Fibroblast of skin of abdomen (primary cell): ENCODE data around the gene UBR4.
"Not testable (repeated sequence)": the region's sequence is repeated elsewhere in the genome, so short reads cannot be mapped to it uniquely, and the experiment has no call there.

Source experiments
- DNase-seq: peaks from one replicate; pipeline ENCODE4 v3.0.0-alpha.2; 2013

Gene UBR4

DNA sequence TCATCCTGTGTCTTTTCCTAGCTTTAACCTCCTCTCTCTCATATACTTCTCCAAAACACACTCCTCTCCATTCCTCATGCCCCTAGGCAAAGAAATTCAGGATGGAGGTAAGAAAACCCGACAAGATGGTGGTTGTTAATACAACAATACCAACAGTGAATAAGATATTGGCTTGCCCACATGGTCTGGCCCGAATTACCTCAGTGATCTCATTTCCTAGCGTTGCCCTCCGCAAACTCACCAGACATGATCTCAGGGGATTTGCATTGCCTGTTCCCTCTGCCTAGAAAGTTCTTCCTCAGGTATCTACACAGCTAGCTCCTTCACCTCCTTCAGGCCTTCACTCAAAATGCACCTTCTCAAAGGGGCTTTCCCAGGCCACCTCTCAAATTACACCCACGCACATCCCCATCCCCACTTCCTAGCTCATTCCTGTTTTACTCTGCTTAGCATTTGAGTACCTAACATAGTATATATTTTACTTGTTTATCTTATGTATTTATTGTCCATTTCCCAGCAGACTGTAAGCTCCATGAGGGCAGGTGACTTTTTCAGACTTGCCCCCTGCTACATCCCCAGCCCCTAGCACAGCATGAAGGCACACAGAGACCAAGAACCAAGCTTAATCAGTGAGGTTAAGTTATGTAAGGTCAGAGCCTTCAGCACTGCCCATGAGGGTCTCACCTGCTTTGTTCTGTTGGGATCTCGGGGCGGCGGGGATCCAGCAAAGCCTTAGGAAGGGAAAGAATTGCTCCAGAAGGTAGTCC lies 10.2 kb upstream of the UBR4 start:
- DNase-seq: no peak

DNA sequence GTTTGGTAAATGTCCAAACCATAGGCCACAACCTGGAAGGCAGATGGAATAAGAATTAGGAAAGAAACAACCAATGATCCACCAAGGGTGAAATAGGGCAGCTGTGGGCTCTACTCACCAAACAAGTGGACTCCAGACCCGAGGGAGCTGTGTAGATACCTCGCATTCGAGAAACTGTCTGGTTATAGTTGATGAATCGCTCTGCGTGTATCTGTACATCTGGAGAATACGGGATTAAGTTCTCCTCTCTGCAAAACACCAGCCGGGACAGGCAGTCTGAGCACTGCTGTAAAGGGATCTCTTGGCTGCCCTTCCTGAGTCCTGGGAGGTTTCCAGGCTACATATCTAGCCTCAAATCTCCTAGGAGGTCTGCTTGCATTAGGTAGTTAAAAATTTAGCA lies 9.4 kb upstream of the UBR4 start:
- no peak for DNase-seq

DNA sequence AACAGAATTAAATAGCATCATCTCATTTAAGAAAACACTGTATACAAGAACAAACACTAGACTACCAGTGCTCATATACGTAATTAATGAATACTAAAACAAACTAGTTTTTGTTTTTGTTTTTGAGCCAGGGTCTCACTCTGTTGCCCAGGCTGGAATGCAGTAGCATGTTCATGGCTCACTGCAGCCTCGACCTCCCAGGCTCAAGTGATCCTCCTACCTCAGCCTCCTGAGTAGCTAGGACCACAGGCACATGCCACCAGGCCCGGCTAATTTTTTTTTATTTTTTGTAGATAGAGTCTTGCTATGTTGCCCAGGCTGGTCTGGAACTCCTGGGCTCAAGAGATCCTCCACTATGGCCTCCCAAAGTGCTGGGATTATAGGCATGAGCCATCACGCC lies 6.5 kb upstream of the UBR4 start:
- not testable (repeated sequence) for DNase-seq

DNA sequence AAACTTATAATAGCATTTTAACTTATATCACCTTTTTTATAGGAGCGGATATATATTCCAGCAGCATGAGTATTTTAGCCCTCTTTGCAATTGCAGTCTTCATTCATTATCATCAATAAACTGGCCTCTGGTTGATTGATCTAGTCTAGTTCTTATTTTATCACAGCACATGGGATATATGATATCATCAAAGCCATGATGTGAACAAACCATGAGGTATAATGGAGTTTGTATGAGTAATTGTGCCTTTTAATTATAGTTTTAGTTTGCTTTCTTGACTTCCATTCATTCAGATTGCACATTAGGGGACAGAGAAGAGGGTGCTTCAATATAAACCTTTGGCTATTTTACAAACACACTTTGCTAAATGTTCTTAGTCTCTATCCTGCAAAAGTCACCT lies 3.5 kb upstream of the UBR4 start:
- no peak for DNase-seq

DNA sequence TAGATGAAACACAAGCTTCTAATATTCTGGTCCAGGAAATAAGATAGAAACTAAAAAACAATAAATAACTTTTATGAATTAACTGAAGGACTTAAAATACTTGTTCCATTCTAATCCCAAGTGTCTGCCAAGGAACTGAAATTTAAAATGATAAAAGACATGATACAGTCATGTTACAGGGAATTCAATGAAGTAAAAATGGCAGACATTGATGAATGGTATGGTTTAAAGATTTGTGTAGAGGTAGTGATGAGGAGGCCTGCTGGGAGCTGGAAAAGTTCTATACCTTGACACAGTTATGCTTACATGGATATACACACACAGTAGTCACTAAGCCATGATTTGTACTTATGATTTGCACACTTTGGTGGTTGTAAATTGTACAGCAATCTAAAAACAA lies 2.1 kb upstream of the UBR4 start:
- DNase-seq: no peak

DNA sequence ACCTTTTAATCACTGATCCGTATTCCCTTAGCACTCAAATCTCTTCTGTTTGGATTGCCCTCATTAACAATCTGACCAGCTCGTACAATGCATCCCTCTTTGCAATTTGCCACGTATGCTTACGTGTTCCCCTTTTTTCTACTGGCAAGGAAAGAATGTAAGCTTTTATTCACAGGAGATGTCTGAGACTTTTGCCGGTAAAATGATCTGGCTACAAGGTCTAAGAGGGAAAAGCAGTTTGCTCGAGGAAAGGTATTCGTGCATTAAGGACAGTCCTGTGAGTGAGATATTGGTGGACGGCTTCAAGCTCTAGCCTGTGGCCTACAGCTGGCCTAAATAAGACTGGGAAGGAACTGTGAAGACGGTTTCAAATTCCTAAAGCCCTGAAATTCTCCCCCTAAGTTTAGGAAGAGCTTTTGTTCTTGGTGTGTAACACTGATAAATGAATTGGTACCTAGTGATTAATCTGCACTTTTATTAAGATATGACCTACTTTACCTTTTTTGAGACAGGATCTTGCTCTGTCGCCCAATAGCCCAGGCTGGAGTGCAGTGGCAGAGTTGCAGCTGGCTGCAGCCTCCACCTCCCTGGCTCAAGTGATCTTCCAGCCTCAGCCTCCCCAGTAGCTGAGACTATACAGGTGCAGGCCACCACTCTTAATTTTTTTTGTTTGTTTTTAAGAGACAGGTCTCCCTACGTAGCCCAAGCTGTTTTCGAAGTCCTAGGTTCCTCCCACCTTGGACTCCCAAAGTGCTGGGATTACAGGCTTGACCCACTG lies 895 bp upstream of the UBR4 start:
- no peak for DNase-seq

DNA sequence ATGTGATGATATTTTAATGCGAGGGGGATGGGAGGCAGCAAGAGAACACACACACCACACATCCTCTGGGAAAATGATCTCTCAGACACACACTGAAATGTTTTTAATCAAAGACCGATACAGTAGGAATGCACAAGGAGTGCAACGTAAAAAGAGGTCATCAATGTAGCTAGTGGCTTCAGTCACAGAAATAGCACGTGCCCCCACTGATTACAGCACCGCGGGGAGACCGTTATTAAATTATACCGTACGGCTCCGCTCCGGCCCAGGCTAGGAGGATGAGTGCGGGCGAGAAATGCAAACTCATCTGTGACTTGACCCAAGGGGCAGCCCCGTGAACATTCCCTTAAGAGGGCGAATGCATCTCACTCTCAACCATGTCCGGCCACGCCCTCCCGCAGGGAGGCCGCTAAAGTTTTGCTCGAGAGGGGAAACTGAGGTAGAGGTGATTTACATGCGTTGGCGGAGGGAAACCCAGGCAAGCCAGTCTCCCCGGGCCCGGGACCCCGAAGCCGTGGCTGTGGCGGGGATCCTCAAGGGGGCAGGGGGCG lies 552 bp downstream of the UBR4 start:
- peak; percentile 21 for DNase-seq

DNA sequence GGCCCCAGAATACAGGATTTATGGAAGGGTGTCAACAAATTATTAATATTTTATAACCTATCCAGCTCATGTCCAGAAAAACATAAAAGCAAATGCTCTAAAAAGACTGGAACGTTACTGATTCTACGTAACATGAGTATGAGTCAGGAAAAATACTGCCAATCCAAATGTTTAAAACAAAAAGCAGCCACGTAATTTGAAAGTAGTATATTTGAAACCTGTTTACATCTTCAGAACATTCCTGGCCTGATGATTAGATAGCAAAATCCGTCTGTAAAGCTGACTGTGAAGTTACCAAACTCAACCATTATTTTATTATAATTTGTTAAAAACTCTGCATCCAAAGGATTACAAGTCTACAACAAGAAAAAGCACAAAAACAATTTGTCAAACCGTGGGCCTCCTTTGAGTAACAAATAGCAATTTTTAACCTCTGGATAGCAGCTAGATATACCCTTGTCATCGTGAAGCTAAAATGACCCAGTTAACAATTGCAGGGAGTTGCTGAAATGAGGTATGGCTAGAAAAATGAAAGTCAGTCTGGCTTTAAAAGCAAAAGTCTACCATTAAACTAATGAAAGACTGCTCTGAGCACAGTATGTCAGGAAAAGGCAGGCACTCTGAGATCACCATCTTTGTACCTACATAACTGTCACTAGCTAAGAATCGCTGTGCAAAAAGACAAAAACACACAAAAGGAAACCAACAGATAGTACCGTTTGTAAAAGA lies 1.2 kb downstream of the UBR4 start:
- peak; percentile 21 for DNase-seq

DNA sequence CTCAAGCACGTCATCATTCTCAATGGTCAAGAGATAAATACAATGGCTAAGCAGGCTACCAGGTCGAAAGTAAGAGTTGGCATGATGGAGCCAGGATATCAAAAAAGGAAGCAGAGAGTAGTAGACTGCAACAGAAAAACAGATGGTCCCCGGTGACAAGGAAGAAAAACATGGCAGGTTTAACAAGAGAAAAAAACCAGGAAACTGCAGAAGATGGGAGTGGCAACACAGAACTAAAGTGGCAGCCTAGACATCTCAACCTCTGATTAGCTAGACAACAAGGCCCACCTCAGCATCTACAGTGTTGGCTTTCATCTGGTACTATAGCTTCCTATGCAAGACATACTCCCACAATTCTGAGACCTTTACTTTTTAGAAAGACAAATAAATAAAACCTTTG lies 3.1 kb downstream of the UBR4 start:
- no peak for DNase-seq

DNA sequence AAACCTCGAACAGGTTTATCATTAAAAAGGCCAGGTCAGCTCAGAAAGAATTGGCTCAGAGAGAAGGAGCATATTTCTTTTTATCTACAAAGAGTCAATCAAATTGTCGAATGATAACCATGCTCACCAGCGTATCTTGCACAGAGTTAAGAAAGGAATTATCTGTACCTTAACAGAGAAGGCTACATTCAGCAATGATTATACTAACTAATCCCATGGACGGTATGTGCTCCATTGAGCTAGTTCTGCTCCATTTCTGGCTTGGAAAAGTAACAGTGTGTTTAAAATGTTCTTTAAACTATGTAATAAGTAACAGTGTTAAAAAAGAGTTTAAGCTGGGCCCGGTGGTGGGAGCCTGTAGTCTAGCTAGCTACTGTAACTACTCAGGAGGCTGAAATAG lies 4.2 kb downstream of the UBR4 start:
- no peak for DNase-seq

DNA sequence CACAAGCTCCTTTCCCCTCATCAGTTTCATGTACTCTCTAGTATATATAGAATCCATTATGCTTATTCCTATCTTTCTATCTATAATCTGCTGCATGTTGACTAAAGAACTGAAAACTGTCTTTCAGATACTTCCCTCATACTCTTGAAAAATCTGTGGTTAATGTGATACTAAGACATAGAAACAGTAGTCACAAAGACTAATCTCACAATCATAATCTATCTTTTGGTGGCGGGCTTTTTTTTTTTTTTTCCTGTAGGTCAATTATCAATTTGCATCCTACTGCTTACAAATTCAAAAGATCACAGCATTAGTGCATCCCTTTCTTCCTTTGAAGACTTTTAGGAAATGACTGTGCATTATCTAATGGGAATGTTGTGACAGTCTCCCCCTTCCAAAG lies 4.7 kb downstream of the UBR4 start:
- no peak for DNase-seq

DNA sequence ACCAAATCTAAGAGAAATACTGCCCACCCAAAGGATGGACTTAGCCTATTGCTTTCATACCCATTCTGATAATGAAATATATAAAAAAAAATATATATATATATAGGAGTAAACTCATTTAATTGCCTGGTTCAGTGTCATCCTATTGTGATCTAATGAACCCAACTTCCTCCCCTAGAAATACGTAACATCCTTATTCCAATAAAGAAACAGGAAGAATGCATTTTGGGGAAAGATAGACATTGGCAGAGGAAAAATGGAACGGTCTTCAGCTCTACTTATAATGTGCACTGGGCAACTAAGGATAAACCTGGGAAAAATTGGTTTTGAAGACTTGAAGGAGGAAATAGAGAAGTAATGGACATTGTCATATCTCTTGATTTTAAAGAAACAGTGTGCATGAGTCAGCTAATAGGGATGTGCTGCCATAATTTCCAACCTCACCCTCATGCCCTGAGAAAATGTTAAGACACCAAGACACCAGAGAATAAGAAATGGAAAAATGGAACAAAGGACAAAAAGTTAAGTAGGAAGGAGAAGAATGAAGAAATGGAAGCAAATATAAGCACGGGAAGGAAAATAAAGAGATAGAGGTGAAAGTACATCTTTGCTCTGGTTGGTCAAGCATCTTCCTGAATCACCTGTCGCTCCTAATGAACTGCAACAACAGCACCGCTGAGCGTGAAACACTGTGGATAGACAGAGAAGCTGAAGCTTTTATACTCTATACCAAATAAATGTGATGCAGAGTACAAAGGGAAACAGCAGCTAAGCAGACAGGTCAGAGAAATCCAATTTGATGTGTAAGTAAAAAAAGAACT lies 5.4 kb downstream of the UBR4 start:
- no peak for DNase-seq

DNA sequence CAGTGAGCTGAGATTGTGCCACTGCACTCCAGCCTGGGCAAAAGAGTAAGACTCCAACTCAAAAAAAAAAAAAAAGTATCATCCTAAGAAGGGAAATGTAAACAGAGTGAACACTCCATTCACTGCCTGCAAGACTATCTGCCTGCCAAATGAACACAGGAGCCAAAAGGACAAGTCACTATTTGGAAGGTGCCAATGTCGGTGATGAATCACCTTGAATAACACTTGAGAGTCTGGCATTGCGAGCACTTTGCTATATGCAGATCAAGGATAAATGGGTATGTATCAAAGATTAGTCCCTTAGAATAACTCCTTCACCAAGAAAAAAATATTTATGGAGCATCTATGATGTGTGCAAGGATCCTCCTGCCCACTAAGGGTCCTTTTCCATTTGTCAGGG lies 6.6 kb downstream of the UBR4 start:
- DNase-seq: peak; percentile 14

DNA sequence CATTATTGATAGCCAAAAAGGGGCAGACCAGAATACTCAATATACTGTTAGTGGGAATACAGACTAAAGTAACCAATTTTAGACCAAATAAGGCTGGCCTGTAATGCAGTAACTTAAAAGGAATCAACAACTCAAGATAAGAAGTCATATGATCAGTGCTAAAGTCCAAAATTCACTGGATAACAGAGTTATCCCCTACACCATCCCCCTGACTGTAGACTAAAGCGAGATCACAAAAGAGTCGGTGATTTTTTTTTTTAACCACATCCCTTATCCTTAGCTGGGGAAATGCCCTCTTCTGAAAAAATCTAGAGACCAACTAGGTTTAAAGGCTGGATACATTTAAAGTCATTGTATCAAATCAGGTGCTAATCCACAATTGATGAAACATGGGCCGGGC lies 7.7 kb downstream of the UBR4 start:
- no peak for DNase-seq

DNA sequence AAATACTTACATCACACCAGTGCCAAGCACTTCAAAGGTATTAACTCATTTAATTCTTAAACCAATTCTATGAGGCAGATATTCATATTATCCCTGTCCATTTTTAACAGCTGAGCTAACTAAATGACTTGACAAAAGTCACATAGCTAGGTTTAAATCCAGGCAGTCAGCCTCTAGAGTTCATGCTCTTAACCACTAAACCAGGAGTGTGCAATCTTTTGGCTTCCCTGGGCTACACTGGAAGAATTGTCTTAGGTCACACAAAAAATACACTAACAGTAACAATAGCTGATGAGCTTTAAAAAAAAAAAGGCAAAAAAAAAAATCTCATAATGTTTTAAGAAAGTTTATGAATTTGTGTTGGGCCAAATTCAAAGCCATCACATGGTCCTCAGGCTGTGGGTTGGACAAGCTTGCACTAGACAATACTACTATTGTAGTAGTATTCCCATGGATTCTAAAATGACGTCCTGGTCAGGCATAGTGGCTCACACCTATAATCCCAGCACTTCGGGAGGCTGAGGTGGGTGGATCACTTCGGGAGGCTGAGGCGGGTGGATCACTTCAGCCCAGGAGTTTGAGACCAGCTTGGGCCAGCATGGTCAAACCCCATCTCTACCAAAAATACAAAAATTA lies 10.0 kb downstream of the UBR4 start:
- DNase-seq: no peak

DNA sequence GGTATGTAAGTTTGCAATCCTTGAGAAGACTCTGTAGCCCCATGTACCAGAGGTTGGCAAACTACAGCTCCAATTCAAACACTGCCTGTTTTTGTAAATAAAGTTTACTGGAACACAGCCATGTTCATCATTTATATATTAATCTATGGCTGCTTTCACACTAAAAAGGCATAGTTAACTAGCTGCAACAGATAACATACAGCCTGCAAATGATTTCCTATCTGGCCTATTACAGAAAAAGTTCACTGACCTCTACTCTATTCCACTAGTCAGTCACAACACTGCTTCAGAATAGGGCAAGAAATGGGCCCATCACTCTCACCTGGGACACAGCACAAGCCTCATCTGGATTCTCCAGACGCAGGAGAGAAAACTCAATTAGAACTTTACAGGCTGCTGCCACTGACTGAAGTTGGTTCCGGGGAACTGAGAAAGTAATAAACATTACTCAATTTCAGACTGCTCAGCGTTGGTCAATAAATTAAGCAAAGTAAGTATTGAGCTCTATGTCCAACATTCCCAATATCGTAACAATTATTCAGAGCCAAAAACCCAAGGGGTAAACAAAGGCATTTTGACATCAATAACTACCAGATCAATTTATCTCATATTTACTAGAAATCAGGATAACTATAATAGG lies 10.6 kb downstream of the UBR4 start:
- no peak for DNase-seq

DNA sequence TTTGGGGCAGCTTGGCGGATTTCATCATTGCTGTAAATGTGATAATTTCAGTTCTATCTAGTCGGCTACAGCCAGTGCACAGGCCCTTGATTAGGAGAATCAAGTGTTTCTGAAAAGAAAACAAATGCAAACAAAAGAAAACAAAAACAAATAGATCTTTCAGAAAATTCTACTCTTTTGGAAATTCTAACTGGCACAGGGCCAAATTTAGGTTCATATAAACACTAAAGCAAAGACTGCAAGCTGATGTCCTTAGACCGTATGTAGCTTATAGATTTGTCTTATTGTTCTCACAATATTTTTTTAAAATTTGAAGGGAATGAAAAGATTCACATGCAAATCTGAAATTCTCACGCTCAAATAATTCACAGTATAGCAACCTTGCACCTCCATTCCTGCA lies 11.2 kb downstream of the UBR4 start:
- no peak for DNase-seq

DNA sequence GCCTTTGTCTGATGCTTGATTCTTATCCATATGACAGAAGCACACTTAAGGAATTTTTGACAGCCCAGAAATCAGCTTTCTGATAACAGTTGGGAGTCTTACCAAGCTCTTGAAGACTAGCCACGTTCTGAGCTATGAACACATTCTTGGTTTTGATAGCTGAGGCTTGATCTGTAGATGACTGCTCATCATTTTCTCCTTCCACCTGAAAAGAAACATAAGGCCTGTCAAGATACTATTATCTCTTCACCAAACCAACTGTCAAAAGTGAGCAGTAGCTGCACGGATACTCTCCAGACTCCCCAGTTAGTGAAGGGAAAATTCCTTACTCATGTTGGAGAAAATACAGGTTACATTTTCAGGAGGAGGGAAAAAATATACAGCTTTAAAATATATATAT lies 12.2 kb downstream of the UBR4 start:
- no peak for DNase-seq

DNA sequence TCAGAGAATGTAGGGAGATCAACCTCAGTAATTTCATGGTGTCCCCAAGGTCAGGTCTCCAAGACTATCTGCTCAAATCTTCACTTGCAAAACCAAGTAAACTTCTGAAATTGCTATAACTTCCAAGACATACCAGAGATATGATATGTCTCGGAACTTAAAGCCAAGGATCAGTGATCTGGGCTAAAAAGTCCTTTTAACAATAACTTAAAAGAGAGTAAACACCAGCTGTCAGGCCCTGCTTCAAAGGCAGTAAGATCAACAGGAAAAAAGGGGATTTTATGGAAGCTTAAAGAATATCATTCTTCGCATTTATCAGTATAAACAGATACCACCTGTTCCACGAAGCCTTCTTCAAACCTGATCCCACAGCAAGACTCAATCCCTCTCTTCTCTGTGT lies 13.7 kb downstream of the UBR4 start:
- DNase-seq: no peak

DNA sequence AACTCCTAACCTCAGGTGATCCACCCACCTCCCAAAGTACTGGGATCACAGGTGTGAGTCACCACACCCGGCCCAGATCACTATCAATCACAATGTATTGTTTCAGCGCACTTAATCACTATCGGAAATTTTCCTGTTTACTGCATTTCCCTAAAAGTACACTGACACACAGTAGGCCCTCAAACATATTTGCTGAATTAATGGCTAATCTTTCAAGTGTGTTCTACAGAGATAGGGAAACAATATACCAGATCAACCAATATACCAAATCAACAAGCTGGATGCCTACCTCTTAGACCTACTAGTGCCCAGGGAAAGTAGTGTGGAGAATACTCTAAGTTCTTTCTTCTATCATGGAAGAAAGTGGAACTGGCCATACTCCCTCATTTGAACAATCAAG lies 17.1 kb downstream of the UBR4 start:
- DNase-seq: no peak

DNA sequence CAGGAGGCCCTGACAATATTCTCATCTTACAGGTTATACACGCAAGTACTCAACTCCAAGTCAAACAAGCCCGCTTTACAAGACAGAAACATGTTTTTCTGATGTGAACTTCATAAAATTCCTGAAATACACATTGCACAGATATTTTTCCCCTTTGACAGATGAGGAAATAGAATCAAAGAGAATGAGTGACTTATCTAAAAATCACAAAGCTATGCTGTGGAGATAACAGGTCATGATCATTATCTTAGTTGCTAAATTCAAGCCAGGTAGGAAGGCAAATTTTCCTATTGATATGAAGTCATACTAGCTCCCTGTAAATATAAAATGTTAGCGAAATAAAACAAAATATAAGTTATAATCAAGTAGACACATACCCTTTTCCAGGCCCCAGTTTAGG lies 18.3 kb downstream of the UBR4 start:
- no peak for DNase-seq
